Activated CD8-positive, alpha-beta memory T cell treated with anti-CD3 and anti-CD28 coated beads for 1 hour (primary cell): Measurements from ENCODE around the gene INTS1.

Source experiments
- DNase-seq, 2 donors: peaks; one replicate each; pipeline ENCODE4 v3.0.0-alpha.2; 2020; ENCODE audit warnings: low read depth in 1 of 2; ENCODE audit errors: extremely low read depth in 1 of 2

Gene INTS1

GRCh38 chr7:1511444-1512422 is 7.5 kb upstream of the INTS1 start:
- no peak for DNase-seq

GRCh38 chr7:1510780-1511154 is 6.6 kb upstream of the INTS1 start:
- no peak for DNase-seq

- no peak for DNase-seq
Measured at GRCh38 chr7:1509226-1509625, 5.0 kb upstream of the INTS1 start.

GRCh38 chr7:1508277-1508758 is 4.1 kb upstream of the INTS1 start:
- DNase-seq, result no peak

GRCh38 chr7:1505731-1506550 is 1.8 kb upstream of the INTS1 start:
- DNase-seq, result no peak

- no peak for DNase-seq
Measured at GRCh38 chr7:1503390-1503789, 799 bp downstream of the INTS1 start.

- DNase-seq, result no peak
Measured at GRCh38 chr7:1502845-1503244, 1.3 kb downstream of the INTS1 start.

- no peak for DNase-seq
Measured at GRCh38 chr7:1501487-1502270, 2.5 kb downstream of the INTS1 start.

- no peak for DNase-seq
Measured at GRCh38 chr7:1500064-1500807, 4.0 kb downstream of the INTS1 start.

GRCh38 chr7:1499367-1500029 is 4.7 kb downstream of the INTS1 start:
- no peak for DNase-seq

GRCh38 chr7:1498370-1499305 is 5.6 kb downstream of the INTS1 start:
- no peak for DNase-seq

GRCh38 chr7:1497293-1497927 is 6.8 kb downstream of the INTS1 start:
- no peak for DNase-seq

- no peak for DNase-seq
Measured at GRCh38 chr7:1496531-1497292, 7.5 kb downstream of the INTS1 start.

- no peak for DNase-seq
Measured at GRCh38 chr7:1495564-1496242, 8.5 kb downstream of the INTS1 start.

GRCh38 chr7:1494866-1495563 is 9.2 kb downstream of the INTS1 start:
- no peak for DNase-seq

- DNase-seq, result no peak
Measured at GRCh38 chr7:1494447-1494846, 9.7 kb downstream of the INTS1 start.
